ENCODE measurements around the gene RAB38.

RAB38 gene

DNA sequence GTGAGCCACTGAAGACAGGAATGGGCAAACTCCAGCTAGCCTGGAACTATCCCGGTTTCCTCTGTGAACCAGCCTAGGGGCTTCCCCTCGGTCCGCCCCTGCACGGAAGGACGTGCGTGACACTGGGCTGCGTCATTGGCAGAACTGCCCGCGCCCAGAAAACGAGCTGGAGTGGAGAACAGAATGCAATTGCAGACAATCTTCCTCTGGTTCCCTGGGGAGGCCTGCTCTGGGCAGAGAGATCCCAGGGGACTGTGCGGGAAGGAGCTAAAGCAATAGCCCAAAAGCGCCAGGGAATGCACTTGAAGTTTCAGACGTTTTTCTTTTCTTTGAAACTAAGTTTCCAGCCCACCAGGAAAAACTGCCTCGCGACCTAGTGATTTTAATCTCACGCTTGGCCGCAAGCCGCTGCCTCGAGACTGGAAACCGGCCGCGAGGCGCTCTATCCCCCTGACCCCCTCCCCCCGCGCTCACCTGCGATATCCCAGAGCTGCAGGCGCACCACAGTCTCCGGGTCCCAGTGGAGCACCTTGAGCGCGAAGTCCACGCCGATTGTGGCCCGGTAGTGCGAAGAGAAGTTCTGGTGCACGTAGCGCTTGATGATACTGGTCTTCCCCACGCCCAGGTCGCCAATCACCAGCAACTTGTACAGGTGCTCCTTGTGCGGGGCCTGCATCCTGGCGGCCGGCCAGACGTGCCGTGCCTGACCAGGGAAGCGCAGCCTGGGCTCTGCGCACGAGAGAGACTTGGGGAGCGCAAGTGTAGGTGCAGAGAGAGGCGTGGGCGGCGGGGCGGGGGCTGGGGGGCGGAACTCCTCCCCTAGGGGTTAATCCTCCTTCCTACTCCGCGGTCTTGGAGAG lies at the start of gene RAB38:
Gene RAB38, minus strand, starts transcription at position 735 of the 860 bp plus-strand sequence. Its CDS starts 59 bp downstream, at position 676.
- peak in 1 of 2 donors; percentile 30 for DNase-seq (ENCODE audit: low read depth in 2 of 2)

GRCh38 chr11:88213406-88213805 lies 38.2 kb upstream of the RAB38 start:
- no peak for DNase-seq (ENCODE audit: low read depth in 2 of 2)

DNA sequence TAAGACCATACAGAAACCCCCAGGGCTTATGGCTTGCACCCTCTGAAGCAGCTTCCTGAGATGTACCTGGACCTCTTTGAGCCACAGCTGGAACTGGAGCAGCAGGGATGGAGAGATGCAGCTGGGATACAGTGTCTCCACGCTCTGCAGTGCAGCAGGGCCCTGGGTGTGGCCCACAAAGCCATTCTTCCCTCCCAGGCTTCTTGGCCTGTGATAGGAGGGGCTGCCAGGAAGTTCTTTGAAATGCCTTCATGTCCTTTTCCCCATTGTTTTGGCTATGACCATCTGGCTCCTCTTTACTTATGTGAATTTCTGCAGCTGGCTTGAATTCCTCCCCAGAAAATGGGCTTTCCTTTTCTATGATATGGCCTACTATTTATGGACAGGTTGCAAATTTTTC lies 37.1 kb upstream of the RAB38 start:
- DNase-seq (ENCODE audit: low read depth in 2 of 2): no peak

DNA sequence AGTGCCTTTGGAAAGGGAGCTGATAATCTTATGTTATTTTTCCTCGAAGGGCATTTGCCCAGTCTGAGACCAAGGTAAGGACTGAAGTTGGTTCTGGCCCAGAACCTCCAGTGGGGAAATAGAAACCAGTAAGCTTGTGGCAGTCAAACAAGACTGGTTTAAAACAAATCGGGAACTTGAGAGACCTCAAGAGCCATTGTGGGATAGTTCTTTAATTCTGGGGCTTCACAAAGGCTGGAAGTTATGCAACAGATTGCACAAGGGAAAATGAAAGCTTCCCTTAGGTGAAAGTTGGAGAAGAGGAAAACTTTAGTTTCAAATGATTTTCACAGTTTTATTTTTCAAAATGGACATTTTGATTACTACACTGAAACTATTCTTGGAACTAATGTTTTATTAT lies 33.5 kb upstream of the RAB38 start:
- no peak for DNase-seq (ENCODE audit: low read depth in 2 of 2)

DNA sequence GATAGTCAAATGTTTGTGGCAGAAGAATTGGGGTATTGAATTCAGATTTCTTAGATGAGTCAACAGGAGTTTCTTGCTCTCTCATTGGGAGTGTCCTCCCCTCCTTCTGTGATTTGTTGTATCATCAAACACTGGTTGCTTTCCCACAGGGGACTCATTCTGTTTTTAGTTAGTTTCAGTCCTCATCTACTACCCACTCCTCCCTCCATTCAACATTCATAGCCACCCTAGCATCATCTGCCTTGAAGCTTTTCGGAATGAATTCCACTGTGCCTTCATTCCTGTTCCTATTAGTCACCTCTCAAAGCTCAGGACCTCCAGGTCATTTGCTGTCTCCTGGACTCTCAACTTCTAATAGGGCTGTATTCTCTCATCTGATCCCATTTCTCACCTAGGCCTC lies 31.5 kb upstream of the RAB38 start:
- no peak for DNase-seq (ENCODE audit: low read depth in 2 of 2)

GRCh38 chr11:88204353-88204752 lies 29.1 kb upstream of the RAB38 start:
- no peak for DNase-seq (ENCODE audit: low read depth in 2 of 2)

DNA sequence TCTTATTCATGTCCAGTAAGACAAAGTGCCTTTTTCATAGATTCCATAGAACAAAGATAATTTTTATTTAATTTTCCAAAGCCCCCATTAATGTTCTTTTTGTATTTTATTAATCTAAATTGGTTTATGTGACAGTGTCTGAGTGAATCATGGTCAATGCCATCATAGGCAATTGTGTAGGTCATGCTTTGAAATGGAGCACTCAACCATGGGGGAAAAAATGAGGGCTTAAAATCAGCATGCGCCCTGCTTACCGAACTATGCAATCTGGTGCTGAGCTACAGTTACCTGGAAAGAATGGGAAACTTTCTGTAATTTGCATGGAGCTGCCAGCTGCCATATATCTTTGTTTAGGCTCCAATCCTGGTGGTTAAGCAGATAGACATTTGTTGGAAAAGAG lies 28.4 kb upstream of the RAB38 start:
- no peak for DNase-seq (ENCODE audit: low read depth in 2 of 2)

DNA sequence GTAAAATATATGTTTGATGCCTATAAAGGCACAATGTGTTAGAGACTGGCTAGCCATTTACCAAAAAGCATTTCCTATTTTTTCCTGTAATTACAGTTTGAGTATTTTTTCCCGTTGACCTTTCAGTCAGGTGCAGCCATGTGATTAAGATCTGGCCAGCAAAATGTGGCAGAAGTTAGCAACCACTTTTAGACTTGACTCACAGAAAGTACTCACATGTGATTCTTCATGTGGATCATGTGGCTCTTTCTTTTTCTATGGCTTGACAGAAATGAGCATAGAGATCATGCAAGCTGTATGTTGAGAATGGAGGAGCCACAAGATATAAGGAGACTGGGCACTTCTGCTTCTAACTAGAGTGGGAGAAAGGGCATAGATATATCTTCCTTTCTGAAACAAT lies 27.3 kb upstream of the RAB38 start:
- no peak for DNase-seq (ENCODE audit: low read depth in 2 of 2)

DNA sequence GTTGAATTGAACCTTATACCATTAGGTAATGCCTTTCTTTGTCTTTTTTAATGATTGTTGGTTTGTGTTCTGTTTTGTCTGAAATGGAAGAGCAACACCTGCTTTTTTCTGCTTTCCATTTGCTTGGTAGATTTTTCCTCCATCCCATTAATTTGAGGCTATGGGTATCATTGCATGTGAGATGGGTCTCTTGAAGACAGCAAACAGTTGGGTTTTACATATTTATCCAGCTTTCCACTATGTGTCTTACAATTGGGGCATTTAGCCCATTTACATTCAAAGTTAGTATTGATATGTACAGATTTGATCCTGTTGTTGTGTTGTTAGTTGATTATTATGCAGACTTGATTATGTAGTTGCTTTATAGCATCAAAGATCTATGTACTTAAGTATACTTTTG lies 21.1 kb upstream of the RAB38 start:
- DNase-seq (ENCODE audit: low read depth in 2 of 2): no peak

DNA sequence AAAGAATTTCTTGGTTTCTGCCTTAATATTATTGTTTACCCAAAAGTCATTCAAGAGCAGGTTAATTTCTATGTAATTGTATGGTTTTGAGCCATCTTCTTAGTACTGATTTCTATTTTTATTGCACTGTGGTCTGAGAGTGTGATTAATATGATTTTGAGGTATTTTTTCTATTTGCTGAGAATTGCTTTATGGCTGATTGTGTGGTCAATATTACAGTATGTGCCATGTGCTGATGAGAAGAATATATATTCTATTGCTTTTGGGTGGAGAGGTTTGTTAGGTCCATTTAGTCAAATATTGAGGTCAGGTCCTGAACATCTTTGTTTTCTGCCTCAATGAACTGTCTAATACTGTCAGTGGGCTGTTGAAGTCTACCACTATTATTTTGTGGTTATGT lies 20.7 kb upstream of the RAB38 start:
- DNase-seq (ENCODE audit: low read depth in 2 of 2): no peak

- no peak for DNase-seq (ENCODE audit: low read depth in 2 of 2)
Observed at GRCh38 chr11:88194990-88195389, 19.7 kb upstream of the RAB38 start.

- DNase-seq (ENCODE audit: low read depth in 2 of 2): no peak
Observed at GRCh38 chr11:88193278-88193677, 18.0 kb upstream of the RAB38 start.

GRCh38 chr11:88188932-88189253 lies 13.7 kb upstream of the RAB38 start:
- no peak for DNase-seq (ENCODE audit: low read depth in 2 of 2)

GRCh38 chr11:88188251-88188931 lies 13.1 kb upstream of the RAB38 start:
- DNase-seq (ENCODE audit: low read depth in 2 of 2): no peak

DNA sequence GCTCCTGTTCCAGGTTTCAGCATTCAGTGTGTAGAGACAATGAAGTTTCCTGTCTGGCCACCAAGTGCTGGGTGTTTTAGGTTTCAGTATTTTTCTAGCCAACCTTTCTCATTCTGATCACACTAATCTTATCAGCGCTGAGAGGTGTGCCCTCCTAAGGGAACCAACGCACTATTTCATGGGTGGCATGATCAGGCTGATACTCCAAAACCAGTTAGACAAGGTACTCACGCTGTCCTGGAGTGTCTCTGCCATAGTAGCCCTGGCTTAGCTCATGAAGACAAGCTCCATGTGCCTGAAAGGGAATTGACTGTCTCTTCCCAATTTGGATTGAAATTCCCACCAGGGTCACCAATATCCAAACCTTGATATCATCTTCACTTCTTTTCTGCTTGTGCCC lies 8.0 kb upstream of the RAB38 start:
- DNase-seq (ENCODE audit: low read depth in 2 of 2): no peak

GRCh38 chr11:88181776-88182175 lies 6.5 kb upstream of the RAB38 start:
- no peak for DNase-seq (ENCODE audit: low read depth in 2 of 2)

- no peak for DNase-seq (ENCODE audit: low read depth in 2 of 2)
Observed at GRCh38 chr11:88179971-88180629, 4.9 kb upstream of the RAB38 start.

- peak in 1 of 2 donors; percentile 1 for DNase-seq (ENCODE audit: low read depth in 2 of 2)
Observed at GRCh38 chr11:88179141-88179540, 3.9 kb upstream of the RAB38 start.

DNA sequence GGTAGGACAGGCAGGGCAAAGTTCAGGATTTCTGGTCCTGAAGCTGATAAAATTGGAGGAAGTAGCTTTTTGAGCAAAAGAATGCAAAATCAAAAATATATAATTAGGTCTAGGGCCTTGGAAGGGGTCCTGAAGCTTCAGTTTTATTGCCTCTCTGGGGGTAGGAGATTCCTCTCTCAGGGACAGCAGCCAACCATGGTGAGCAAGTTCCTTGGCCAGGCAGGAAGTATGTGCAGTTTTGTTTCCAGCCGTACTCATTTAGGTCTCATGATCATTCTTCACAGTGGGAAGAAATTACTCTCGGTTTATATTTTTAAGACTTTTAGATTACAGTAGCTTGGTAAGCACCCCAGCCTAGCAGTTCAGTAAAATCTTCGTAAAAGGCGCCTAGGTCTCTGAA lies 2.9 kb upstream of the RAB38 start:
- no peak for DNase-seq (ENCODE audit: low read depth in 2 of 2)

DNA sequence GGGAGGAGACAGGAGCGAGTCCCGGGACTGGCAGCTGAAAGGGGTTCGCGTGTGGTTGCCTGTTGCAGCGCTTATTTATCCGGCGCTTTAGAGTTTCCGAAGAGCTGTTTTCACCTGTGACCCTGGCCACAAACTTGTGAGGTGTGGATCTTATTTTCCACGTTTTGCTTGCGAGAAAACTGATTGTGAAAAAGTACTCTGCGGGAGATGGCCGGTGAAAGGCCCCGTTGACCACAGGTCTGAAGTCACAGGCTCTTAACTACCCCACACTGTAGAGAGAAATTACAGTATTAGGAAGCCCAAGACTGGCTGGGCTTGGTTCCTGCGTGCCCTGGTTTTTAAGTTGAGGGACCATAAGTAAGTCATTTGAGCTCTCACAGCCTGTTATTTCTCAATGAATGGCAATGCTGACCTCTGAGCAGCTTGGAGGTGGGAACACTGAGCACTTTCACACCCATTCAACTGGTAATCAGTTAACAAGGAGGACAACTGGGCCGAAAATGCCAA lies 379 bp upstream of the RAB38 start:
- no peak for DNase-seq (ENCODE audit: low read depth in 2 of 2)

DNA sequence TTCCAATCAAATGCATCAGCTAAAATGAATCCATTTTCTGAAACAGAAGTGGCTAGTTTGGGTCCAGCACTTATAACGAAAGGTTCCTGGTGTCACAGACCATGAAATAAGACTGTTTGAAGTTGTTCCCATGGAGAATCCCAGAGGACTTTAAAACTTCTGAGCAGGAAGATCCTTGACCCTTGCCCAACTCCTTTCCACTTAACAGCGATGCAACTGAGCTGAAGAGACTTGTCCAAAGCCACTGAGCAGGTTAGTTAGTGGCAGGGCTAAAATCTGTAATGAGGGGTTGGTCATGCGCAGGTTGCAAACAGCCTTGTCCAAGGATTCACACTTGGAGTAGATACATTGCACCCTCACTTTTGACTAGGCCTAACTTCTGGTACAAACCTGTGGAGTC lies 1.3 kb downstream of the RAB38 start:
- DNase-seq (ENCODE audit: low read depth in 2 of 2): no peak

GRCh38 chr11:88171982-88172381 lies 3.3 kb downstream of the RAB38 start:
- no peak for DNase-seq (ENCODE audit: low read depth in 2 of 2)

DNA sequence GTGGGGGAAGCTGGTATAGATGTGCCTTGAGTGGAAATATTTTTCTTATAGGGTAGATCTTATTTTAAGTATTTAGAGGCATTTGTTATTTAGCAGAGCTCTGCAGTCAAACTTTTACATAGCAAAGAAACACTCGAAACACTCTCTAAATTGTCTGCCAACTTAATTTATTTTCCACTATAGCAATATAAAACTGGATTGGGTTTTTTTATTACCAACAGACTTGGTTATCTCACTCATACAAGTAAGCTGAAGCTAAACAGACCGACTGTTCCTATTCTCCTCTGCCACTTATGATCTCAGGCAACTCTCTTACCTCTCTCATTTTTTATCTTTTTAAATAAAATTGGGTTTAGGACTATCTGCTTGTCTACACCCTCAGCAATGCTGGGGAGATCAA lies 4.6 kb downstream of the RAB38 start:
- DNase-seq (ENCODE audit: low read depth in 2 of 2): no peak
